ENCODE results near the gene SPTLC1.

Gene SPTLC1

DNA sequence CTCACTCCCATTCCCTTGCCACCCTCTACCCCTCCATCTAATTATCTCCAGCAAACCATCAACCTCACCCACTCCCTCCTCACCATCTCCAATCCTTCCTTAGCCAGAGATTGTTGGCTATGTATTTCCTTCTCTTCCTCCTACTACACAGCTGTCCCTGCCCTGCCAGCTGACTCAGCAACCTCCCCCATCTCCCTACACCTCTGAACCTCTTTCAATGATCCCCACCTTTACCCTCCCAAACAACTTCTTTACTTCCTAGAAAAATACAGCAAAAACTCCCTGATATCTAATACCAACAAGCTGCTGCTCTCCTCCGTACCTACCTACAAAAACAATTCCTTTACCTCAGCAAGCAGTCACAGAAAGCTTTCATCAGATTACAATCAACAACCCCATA lies 37.3 kb downstream of the SPTLC1 start:
- no peak for DNase-seq

DNA sequence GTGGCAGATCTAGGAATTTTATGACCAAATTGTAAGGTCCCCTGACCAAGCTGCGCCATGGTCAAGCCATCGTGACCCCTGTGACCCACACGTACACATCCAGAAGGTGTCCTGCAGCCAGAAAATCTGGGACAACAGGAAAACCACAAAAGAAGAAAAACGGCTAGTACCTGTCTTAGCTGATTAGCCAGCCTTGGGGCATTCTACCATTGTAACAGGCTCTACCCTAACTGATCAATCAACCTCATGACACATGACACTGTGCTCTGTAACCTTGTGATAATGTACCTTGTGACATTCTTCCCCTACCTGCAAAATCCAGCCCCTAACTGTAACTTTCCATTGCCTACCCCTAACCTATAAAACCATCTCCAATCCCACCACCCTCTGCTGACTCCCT lies 43.6 kb downstream of the SPTLC1 start:
- no peak for DNase-seq

DNA sequence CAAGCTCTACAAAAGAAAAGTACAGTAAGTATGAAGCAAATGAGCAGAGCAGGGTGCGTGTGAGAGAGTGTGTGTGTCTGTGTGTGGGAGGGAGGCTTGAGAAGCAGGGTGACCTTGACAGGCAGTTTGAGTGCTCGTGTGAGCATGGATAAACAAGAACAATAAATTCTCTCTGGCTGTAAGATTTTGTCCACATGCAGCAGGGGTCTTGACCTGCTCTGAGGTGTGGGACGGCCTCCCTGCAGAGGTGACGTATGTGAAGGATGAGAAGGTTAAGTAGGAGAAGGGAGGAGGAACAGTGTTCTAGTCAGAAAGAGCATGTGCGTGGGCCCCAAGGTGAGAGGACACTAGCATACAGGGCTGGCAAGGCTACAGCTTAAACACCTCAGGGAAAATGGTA lies 49.0 kb downstream of the SPTLC1 start:
- DNase-seq, result no peak

DNA sequence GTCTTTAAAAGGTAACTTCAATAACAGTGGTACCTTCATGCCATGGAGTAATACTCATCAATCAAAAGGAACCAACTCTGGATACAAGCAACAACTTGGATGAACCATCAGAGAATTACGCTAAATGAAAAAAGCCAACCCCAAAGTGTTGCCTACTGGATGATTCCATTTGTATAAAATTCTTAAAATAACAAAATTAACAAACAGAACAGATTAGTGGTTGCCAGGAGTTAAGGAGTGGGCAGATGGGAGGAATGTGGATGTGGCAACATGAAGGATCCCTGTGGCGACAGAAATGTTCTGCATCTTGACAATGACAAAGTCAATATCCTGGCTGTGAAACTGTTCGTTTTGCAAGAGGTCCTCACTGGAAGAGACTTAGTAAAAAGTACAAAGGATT lies 50.5 kb downstream of the SPTLC1 start:
- no peak for DNase-seq

DNA sequence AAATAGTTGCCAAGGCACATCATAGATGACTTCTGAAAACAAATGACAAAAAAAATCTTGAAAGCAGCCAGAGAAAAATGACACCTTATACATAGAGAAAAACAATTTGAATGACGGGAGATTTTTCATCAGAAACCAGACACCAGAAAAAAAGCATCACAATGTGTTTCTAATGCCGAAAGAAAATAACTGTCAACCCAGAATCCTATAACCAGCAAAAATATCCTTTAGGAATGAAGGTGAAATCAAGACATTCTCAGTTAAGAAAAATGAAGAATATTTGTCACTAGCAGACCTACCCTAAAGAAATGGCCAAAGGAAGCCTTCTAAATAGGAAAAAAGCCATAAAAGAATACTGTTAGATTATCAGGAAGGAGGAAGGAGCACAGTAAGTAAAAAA lies 54.0 kb downstream of the SPTLC1 start:
- no peak for DNase-seq

DNA sequence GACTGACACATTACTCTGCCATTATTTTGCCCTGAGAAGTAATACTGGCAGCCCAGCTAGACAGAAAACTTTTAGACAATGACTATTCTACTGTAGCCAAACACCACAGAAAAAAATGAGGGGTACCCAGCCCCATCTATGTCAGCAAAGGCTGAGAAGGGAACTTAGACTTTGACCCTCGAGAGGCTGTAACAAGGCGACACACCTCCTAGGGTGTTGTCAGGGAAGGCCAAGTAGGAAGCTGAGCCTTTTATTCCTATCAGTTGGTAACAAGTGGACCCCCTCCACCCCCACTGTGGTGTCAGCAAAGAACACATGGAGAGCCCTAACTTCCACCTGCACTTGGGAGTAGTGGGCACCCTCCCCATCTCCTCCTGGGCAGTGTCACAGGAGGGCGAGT lies 55.6 kb downstream of the SPTLC1 start:
- DNase-seq, result no peak

DNA sequence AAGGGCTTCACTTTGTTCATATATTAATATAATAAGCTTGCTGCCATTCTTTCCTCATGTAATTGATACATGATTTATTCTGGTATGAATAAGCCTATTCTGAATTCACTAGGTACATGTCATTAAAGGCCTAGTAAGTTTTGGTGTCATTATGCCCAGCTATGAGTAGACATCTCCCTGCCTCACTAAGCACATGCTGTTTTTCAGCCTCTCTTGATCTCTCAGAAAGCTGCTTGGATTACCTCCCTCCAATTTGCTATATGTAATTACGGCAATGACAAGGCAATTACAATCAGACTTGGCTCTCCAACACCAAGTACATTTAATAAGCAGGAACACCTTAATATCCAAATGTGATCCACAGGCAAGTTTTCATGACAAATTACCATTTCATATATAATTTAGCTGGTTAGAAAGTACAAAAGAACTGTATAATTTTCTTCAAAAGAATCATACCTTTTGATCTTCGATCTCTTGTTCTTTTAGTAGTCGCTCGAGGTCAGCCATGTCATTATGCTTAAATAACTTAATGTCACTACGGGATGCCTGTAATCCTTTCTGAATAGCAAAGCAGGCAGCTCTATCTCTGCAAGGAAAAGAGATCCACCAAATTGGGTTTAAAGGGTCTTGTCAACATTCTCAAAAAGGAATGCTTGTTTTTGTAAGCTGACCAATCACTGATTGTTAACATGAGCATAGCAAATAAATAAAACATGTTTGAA lies 56.3 kb downstream of the SPTLC1 start:
- DNase-seq, result no peak

DNA sequence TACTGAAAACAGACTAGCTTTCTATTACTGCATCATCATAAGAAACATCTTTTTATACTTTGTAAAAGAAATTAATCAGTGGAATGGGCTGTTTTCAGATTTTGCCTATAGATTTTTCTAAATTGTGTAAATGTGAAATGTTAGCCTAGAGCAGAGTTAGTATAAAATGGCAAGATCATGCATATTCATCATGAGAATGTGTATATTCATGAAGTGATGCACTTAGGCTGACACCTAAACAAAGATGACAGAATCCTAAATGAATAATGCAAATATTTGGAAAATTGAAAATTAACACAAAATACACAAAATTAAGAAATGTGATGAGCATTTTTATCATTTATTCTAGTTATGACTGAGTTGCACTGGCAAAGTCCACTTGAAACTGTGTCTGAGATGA lies 57.2 kb downstream of the SPTLC1 start:
- DNase-seq, result no peak

DNA sequence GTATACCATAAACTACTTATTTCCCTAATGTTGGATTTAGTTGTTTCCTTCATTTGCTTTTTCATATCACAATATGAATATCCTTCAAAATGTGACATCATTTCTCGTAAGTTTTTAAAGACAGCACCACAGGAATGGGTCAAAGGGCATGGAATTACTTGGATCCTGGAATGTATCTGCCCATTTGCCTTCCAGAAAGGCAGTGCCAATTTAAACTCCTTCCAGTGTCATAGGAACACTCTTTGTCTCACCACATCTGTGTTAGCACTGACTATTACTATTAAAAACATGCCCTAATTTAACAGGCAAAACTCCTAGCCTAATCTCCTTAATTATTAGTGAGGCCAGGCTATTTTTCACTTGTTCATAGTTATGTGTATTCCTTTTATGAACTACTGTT lies 58.0 kb downstream of the SPTLC1 start:
- no peak for DNase-seq

DNA sequence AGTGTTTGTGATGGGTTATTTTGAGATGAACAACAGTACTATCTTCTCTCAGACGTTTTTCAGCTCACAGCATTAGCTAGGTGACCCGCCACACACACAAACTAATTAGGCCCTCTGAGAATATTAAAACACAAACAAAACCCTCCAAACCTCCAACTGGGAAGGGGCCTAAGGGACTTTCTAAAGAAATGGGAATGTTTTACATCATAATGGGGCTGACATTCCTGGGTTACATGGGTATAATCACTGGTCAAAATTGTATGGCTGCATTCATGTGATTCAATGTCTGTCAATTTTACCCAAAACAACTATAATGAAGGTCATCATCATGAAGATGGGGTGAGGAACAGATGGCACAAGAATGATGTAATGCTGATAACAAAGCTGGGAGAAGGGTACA lies 59.6 kb downstream of the SPTLC1 start:
- no peak for DNase-seq

DNA sequence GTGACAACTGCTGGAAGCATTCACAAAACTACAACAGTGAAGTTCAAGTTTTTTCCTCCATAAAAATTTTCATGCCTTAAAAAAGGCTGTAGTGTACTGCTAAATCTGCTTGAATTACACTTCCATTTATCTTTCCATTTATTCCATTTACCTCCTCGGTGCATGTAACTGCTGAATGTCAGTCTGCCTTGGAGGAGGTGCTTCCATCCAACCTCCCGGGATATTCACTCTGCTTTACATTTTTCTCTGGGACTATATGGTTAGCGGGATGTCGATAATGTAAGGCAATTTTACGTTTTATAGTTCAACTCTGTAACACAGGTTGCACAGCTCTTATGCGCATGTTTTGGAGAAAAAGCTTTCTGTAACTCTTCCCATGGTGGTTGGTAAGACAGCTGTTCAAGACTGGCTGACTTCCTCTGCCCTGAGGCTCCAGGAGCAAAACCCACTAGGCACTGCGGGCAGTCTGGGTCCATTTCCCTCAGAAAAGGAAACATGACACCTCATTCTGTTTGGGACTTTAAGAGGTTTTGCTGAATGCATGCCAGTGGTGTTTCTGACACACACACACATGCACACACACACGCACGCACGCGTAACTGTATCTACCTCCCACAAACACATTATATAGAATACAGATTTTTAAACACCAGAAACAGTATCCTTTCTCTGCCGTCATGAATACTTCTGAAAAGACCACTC lies 66.1 kb downstream of the SPTLC1 start:
- no peak for DNase-seq

DNA sequence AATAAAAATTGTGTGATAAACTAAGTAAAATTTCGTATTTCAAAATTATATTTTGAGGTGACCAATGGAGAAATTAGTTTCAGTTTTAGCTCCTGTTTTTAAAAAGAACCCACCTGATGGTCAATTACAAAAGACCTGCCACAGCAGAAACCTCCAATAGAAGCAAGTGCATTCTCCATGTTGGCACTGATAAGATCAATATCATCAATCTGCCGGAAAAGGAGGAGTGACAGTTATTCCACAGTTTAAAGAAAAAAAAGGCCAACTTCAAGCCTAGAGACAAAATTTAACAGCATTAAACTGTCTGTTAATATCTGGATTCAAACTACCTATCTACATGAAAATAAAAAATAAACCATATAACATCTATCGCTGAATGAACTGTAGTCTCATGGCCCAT lies 67.7 kb downstream of the SPTLC1 start:
- DNase-seq, result no peak

DNA sequence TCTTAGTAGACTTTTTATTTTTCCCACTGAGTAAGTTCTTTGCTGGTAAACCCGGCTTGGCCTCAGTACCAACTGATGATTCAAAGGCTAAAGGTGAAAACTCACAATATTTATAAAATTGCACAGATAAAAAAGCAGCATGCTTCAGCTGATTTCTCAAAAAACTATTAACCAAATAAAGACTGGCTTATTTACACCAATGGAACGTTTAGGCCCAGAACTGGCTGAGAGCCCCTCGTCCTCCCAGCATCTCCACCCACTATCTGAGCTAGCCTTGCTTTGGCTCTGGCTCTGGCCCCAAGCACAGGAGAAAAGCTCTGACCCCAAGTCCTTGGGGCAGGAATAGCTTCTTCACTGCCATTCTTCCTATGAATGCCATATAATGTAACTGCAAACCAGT lies 68.5 kb downstream of the SPTLC1 start:
- DNase-seq, result no peak

DNA sequence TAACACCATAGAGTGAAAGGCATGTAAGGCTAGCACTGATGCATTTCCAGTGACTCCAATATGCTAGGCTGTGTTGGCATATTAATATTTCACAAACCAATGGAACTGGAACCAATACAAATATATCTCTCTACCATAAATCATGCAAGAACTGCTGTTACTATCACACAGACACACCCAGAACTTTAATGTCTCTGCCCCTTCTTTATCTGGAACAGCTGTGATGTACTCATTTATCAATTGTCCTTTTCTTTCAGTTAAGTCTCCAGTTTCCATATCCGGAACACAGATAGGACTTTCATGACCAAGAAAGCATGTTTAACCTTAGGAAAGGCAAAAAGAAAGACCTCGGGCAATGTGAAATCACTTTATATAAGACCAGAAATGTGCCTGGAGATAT lies 70.3 kb downstream of the SPTLC1 start:
- no peak for DNase-seq

DNA sequence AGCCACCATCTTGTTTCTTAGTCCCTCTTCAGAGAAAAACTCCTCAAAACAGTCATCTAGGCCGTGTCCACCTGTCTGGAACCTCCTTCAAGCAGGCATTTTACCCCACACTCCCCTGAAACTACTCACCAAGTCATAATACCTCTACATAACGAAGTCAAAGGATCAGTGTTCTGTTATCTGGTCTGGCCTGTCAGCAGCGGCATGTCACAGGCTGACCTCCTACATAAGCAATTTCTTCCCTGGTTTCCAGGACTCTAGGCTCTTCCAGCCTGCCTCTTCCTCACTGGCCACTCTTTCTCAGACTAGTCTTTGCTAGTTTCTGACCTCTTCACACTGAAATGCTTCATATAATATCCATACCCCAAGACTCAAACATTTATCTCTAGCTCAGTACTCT lies 72.2 kb downstream of the SPTLC1 start:
- no peak for DNase-seq

DNA sequence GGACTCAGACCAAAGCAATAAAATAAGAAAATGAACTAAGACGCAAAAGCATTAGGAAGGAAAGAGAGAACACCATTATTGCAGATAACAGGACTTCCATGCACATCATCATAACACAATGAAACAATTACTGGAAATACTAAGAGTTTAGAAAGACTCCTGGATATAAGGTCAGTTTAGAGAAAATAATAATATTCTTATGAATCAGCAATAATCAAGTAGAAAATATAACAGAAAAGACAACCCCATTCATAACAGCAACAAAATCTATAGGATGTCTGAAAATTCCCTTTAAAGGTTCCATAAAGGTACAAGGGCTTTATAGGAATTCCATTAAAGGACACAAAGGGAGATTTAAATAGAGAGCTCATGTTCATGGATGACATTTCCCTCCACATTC lies 73.0 kb downstream of the SPTLC1 start:
- DNase-seq, result no peak

DNA sequence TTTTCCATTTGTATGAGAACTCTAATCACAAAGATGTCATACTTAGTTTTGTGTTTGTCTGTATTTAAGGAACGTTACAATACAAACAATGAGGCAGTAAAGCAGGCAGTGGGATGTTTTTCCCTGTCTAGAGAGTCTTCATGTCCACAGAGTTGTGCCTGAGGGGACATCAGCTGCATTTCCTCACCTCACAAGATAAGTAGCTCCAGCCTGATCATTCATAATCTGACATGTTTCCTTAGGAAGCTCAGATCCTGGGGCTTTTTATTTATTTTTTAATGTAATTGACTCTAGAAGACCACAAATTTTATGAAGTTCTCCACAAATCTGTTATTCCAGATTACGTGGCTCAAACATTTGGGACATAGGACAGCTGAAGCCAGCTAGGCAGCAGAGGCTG lies 78.5 kb downstream of the SPTLC1 start:
- DNase-seq, result no peak

DNA sequence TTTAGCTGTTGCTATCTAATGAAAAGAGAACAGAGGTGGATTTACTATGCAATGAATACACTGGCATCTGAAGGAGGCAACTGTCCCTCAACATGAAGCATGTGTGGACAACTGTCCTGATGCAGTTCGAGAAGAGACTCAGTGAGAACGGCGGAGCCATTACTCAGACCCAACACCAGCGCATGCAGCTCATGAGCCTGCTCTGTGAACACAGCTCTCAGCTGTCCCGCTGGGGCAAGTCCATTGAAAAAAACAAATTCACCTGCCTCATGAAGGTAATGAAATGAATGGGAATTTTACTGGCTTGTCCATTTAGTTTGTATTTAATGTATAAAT lies 78.8 kb downstream of the SPTLC1 start:
- DNase-seq, result no peak

DNA sequence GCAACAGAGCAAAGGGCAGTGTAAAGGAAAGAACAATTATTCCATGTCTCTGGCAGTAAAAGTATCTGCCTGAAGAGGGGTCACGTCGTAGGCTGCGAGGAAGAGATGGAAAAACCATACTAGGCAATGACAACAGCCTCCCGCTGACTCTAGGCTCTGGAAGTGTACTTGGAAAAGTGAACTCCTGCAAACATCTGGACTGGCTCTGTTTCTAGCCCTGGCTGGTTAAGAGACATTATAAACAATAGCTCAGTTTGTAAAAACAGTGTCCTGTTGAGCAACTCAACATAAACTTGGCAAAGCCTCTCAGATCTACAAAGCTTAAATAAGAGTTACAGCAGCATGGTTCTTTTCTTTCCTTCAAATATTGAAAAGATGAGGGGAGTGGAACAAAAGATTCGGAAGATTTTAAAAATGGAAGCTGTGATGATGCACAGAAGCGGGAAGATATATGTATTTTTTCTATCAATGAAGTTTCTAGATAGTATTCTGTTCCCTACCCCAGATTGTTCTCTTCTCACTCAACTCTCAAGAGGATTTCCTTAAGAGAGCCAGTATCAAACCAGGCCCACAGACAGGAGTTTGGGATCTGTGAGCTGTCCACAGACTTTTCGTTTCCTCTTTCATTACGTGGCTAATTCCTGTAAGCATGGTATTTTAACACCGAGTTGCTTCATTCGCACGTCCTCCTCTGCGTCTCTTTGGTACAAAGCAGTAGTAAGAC lies 79.4 kb downstream of the SPTLC1 start:
- DNase-seq, result no peak

DNA sequence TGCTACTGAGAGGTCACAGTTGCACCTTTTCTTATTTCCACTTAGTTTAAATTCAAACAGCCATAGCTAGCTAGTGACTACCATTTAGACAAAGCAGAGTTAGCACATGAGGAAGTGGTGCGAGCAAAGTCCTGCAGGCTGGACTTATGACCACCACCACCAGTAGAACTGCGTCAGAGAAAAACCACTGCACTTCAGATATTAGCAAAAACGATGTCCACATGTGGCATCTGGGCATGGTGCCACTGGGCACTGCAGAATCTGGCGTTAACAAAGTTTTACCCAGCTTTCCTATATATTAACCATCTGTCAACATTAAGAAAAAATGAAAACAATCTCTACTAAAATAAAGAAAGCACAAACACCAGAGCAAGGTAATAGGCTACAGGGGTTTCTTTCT lies 80.1 kb downstream of the SPTLC1 start:
- no peak for DNase-seq

DNA sequence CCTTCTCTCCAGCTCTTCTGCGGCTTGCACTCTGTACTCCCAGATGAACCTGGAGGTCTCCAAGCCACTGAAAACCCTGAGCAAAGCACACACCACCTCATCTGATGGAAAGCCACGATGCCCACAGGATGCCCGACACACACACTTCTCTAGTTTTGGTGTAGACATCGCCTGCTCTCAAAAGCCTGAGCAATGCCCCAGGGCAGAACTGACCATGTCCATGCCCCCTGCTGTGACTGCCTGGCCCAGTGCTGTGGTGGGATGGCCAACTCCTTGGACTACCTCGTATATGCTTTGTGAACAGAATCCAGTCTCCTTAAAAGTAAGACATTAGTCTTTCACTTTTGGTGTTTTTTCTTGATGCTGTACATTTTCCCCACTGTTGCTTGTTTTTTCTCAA lies 81.2 kb downstream of the SPTLC1 start:
- DNase-seq, result no peak

DNA sequence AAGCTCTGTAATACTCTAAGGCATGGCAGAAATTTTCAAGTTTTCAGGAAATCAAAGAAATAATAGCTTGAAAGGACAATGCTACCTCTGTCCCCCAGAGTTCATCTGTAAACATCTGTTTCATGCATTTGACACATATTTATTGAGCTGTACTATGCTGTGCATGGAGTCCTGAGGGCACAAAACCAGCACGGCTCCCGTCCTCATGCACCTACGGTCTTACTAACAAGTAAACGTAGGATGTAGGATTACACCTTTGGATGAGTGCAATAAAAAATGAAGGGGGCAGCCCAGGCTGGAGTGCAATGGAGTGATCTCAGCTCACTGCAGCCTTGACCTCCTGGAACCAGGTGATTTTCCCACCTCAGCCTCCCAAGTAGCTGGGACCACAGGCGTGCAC lies 81.9 kb downstream of the SPTLC1 start:
- DNase-seq, result no peak

DNA sequence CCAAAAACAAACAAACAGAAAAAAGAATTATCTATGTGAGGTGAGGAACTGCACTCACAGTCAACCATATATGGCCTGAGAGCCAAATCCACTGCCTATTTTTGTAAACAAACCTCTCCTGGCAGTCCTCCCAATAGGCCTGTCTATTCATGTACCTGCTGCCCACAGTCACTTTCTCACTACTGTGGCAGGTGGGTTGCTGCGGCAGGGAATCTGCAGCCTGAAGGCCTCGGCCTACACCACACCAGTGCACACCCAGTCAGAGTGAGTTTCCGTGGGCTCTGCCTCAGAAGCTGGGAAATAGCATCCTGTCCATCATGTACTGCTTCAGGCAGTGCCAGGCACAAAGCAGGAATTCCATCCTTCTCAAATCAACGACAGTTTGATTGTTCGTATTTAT lies 82.3 kb downstream of the SPTLC1 start:
- DNase-seq, result no peak

DNA sequence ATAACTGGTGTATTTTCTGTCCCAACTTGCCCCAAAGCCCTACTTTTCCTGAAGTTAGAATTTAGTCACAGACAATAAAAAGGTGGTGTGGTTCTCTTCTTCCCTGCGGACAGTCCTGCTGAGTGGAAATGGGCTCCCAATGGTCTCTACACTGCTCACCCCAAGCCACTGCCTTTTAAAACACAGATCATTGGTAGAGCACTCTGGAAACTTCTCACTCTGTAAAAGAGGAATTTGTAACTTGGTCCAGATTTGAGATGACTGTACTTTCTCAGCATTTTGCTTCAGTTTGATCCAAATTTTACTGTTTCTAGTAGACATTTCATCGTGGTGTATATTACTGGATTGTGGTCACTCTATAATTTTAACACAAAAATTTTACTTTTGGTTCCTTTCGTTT lies 84.8 kb downstream of the SPTLC1 start:
- DNase-seq, result no peak

DNA sequence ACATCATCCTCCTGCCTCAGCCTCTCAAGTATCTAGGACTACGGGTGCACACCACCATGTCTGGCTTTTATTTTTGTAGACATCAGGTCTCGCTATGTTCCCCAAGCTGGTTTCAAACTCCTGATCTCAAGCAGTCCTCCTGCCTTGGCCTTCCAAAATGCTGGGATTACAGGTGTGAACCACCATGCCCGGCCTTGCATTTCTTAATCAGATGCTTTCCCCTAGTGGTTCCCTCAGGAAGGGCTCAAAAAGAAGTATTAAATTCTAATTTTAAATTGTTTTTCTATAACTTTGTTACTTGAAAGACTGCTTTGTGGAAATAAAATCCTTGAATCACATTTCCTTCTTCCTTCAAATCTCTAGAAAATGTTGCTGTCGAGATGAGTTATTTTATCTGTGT lies 85.7 kb downstream of the SPTLC1 start:
- no peak for DNase-seq
